ENCODE measurements around the gene MYO3B. TPM values are rescaled to one million over a fixed set of nuclear protein-coding genes. Genes with fewer than 3 reads are reported as not detected.

MYO3B gene
- total and polyA plus RNA-seq, 3 donors from 2014 or later: 1.4 to 3.5 (median 2.5) TPM

DNA sequence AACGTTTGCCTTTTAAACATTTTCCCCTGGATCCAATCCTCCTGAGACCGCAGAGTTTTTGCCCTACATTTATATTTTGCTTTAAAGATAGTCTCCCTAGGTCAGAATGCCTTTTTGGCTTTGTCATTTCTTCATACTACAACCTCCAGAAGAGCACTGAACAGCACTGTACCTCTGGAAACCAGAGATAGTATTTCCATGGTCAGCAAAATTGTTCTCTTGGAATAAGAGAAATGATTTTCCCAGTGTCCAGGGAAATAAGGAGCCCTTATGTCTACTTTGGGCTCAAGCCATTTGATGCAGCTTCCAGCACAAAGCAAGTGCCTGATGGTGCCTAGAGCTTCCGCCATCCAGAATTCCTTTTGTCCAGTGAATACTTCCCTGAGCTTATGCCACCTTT lies 461.7 kb downstream of the MYO3B start:
- intact Hi-C loops (cut with DNase I; ENCODE audit: low total_unique reads): no loop called here
- Histone ChIP-seq H3K36me3 (ENCODE audit: low read depth, missing control alignments) (no peaks in the 10 kb centered on the region), H3K27me3 (no peaks in the 10 kb centered on the region), H3K27ac (no peak overlapping the region), H3K9me3 (no peaks in the 10 kb centered on the region), H3K4me1 (no peaks in the 10 kb centered on the region), H3K4me3 (no peak overlapping the region)
- 79 to 92% methylated on average over 3 of the region's 3 CpGs for WGBS, 2 donors
- TF ChIP-seq CTCF (IDR thresholded peaks at IDR 0.05) (no peak), POLR2A (IDR thresholded peaks at IDR 0.05) (no peak)
- DNase-seq: no peak

DNA sequence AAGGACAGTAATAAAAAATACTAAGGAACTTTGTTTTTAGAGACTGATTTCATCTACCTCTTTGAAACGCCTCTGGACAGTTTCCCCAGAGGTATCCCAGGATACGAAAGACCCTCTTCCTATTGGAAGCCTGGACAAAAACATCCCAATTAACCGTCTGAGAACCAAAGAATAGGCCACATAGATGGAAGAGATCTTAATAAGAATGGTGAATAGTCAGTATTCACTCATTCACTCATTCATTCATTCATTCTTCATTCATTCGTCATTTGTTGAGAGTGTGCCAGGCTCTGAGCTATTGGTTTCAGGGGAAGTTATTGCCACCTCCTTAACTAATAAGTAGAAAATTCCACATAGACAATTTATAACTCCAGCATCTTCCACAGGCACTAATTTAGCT lies 464.0 kb downstream of the MYO3B start:
- DNase-seq: no peak
- Histone ChIP-seq H3K36me3 (ENCODE audit: low read depth, missing control alignments) (no peaks in the 10 kb centered on the region), H3K27ac (no peak overlapping the region), H3K4me3 (no peak overlapping the region), H3K27me3 (no peaks in the 10 kb centered on the region), H3K9me3 (no peaks in the 10 kb centered on the region), H3K4me1 (no peaks in the 10 kb centered on the region)
- TF ChIP-seq CTCF (IDR thresholded peaks at IDR 0.05): no peak
- no peak for TF ChIP-seq POLR2A (IDR thresholded peaks at IDR 0.05)
- 94 to 95% methylated on average over 4 of the region's 4 CpGs for WGBS, 2 donors
- intact Hi-C loops (cut with DNase I; ENCODE audit: low total_unique reads): no loop called here

GRCh38 chr2:170643346-170643745 lies 465.4 kb downstream of the MYO3B start:
- TF ChIP-seq POLR2A (IDR thresholded peaks at IDR 0.05) (no peak), CTCF (IDR thresholded peaks at IDR 0.05) (no peak)
- DNase-seq: no peak
- Histone ChIP-seq H3K27me3 (no peaks in the 10 kb centered on the region), H3K27ac (no peak overlapping the region), H3K4me3 (no peak overlapping the region), H3K36me3 (ENCODE audit: low read depth, missing control alignments) (no peaks in the 10 kb centered on the region), H3K4me1 (no peaks in the 10 kb centered on the region), H3K9me3 (no peaks in the 10 kb centered on the region)
- intact Hi-C loops (cut with DNase I; ENCODE audit: low total_unique reads): no loop called here
- WGBS, 2 donors: 72 to 91% methylated on average over 2 of the region's 2 CpGs

DNA sequence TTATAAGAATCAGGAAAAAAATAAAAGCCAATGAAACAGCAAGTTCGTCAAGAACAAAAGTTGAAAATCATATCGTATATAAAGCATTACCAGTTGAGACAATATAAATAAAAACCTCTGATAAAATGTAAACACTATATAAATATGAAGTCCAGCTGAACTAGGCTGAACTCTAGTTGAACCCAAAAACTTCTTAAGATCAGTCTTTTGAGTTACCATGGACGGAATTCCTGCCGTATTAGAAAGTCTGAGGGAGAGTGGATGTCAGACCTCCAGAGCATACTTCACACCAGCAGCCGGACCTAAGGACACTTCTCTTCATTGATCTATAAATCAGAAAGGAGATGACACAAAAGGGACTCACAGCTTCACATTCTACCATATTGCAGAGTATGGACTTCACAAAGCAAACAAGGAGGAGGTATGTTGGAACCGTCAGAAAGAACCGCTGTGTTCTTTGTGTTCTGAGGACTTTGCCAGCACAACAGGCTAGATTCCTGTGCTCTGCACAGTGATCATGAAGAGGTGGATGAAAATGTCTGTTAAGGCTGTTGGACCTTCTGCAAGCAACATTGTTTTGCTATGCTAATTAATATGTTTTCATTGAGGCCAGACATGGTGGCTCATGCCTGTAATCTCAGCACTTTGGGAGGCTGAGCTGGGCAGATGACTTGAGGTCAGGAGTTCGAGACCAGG lies 469.9 kb downstream of the MYO3B start:
- Histone ChIP-seq H3K27me3 (no peaks in the 10 kb centered on the region), H3K9me3 (no peaks in the 10 kb centered on the region), H3K4me1 (no peaks in the 10 kb centered on the region), H3K36me3 (ENCODE audit: low read depth, missing control alignments) (no peaks in the 10 kb centered on the region), H3K27ac (no peak overlapping the region), H3K4me3 (no peak overlapping the region)
- WGBS, 2 donors: 62 to 70% methylated on average over 8 of the region's 8 CpGs
- intact Hi-C loops (cut with DNase I; ENCODE audit: low total_unique reads): no loop called here
- DNase-seq: no peak
- TF ChIP-seq POLR2A (IDR thresholded peaks at IDR 0.05) (no peak), CTCF (IDR thresholded peaks at IDR 0.05) (no peak)
